ENCODE results near the gene MYEOV. TPM values are rescaled to one million over a fixed set of nuclear protein-coding genes. Genes with fewer than 3 reads are reported as not detected.

MYEOV gene
- total RNA-seq, 2 experiments from 2014 or later: not detected

GRCh38 chr11:69270941-69271340, 23.0 kb upstream of the MYEOV start:
- H3K27me3 Mint-ChIP-seq: peaks cover 2% of the 10 kb centered on the region
- H3K36me3 Mint-ChIP-seq (ENCODE audit: low read depth): no peaks in the 10 kb centered on the region
- ChIA-PET CTCF (no interaction called here), POLR2A (no interaction called here)
- DNase-seq: no peak
- no peaks in the 10 kb centered on the region for H3K4me1 Mint-ChIP-seq
- no peak overlapping the region for H3K4me3 Mint-ChIP-seq
- no peak overlapping the region for H3K27ac Mint-ChIP-seq
- no peaks in the 10 kb centered on the region for H3K9me3 Mint-ChIP-seq

GRCh38 chr11:69272055-69272454, 21.9 kb upstream of the MYEOV start:
- Mint-ChIP-seq H3K4me1 (no peaks in the 10 kb centered on the region), H3K27me3 (peaks cover 2% of the 10 kb centered on the region), H3K4me3 (no peak overlapping the region), H3K27ac (no peak overlapping the region), H3K9me3 (no peaks in the 10 kb centered on the region), H3K36me3 (ENCODE audit: low read depth) (no peaks in the 10 kb centered on the region)
- POLR2A ChIA-PET: no interaction called here
- no peak for DNase-seq
- CTCF ChIA-PET: no interaction called here

GRCh38 chr11:69272831-69273485, 21.0 kb upstream of the MYEOV start:
- H3K4me3 Mint-ChIP-seq: no peak overlapping the region
- H3K27ac Mint-ChIP-seq: no peak overlapping the region
- no peaks in the 10 kb centered on the region for H3K36me3 Mint-ChIP-seq (ENCODE audit: low read depth)
- CTCF ChIA-PET: no interaction called here
- no peaks in the 10 kb centered on the region for H3K4me1 Mint-ChIP-seq
- H3K9me3 Mint-ChIP-seq: no peaks in the 10 kb centered on the region
- no peak for DNase-seq
- peaks cover 2% of the 10 kb centered on the region for H3K27me3 Mint-ChIP-seq
- POLR2A ChIA-PET: no interaction called here

- Mint-ChIP-seq H3K4me1 (no peaks in the 10 kb centered on the region), H3K9me3 (no peaks in the 10 kb centered on the region), H3K27ac (no peak overlapping the region), H3K36me3 (ENCODE audit: low read depth) (no peaks in the 10 kb centered on the region), H3K4me3 (no peak overlapping the region), H3K27me3 (peaks cover 2% of the 10 kb centered on the region)
- ChIA-PET POLR2A (no interaction called here), CTCF (no interaction called here)
- no peak for DNase-seq
Measured at GRCh38 chr11:69273571-69273970, 20.4 kb upstream of the MYEOV start.

- H3K36me3 Mint-ChIP-seq (ENCODE audit: low read depth): no peaks in the 10 kb centered on the region
- no peaks in the 10 kb centered on the region for H3K4me1 Mint-ChIP-seq
- H3K4me3 Mint-ChIP-seq: no peak overlapping the region
- H3K27ac Mint-ChIP-seq: no peak overlapping the region
- DNase-seq: no peak
- ChIA-PET POLR2A (no interaction called here), CTCF (no interaction called here)
- H3K9me3 Mint-ChIP-seq: no peaks in the 10 kb centered on the region
- peaks cover 2% of the 10 kb centered on the region for H3K27me3 Mint-ChIP-seq
Measured at GRCh38 chr11:69274531-69275016, 19.4 kb upstream of the MYEOV start.

GRCh38 chr11:69275178-69275577, 18.8 kb upstream of the MYEOV start:
- H3K27ac Mint-ChIP-seq: no peak overlapping the region
- no peaks in the 10 kb centered on the region for H3K9me3 Mint-ChIP-seq
- H3K4me3 Mint-ChIP-seq: no peak overlapping the region
- ChIA-PET POLR2A (no interaction called here), CTCF (no interaction called here)
- H3K4me1 Mint-ChIP-seq: no peaks in the 10 kb centered on the region
- H3K36me3 Mint-ChIP-seq (ENCODE audit: low read depth): no peaks in the 10 kb centered on the region
- no peak for DNase-seq
- H3K27me3 Mint-ChIP-seq: peaks cover 2% of the 10 kb centered on the region

GRCh38 chr11:69276165-69276564, 17.8 kb upstream of the MYEOV start:
- H3K4me3 Mint-ChIP-seq: no peak overlapping the region
- ChIA-PET POLR2A (no interaction called here), CTCF (no interaction called here)
- no peaks in the 10 kb centered on the region for H3K9me3 Mint-ChIP-seq
- H3K27ac Mint-ChIP-seq: no peak overlapping the region
- H3K4me1 Mint-ChIP-seq: no peaks in the 10 kb centered on the region
- peaks cover 2% of the 10 kb centered on the region for H3K27me3 Mint-ChIP-seq
- H3K36me3 Mint-ChIP-seq (ENCODE audit: low read depth): no peaks in the 10 kb centered on the region
- no peak for DNase-seq

GRCh38 chr11:69277074-69277809, 16.7 kb upstream of the MYEOV start:
- Mint-ChIP-seq H3K27me3 (peaks cover 2% of the 10 kb centered on the region), H3K9me3 (no peaks in the 10 kb centered on the region), H3K4me1 (no peaks in the 10 kb centered on the region), H3K4me3 (no peak overlapping the region), H3K36me3 (ENCODE audit: low read depth) (no peaks in the 10 kb centered on the region), H3K27ac (no peak overlapping the region)
- DNase-seq: no peak
- CTCF ChIA-PET: no interaction called here
- POLR2A ChIA-PET: no interaction called here

GRCh38 chr11:69278091-69278867, 15.7 kb upstream of the MYEOV start:
- Mint-ChIP-seq H3K36me3 (ENCODE audit: low read depth) (no peaks in the 10 kb centered on the region), H3K9me3 (no peaks in the 10 kb centered on the region), H3K27me3 (peaks cover 3% of the 10 kb centered on the region), H3K4me1 (no peaks in the 10 kb centered on the region), H3K27ac (no peak overlapping the region), H3K4me3 (no peak overlapping the region)
- no peak for DNase-seq
- ChIA-PET POLR2A (no interaction called here), CTCF (no interaction called here)

GRCh38 chr11:69280451-69280850, 13.5 kb upstream of the MYEOV start:
- H3K36me3 Mint-ChIP-seq (ENCODE audit: low read depth): no peaks in the 10 kb centered on the region
- H3K4me3 Mint-ChIP-seq: no peak overlapping the region
- H3K9me3 Mint-ChIP-seq: no peaks in the 10 kb centered on the region
- no peak for DNase-seq
- H3K4me1 Mint-ChIP-seq: no peaks in the 10 kb centered on the region
- ChIA-PET POLR2A (no interaction called here), CTCF (no interaction called here)
- H3K27ac Mint-ChIP-seq: no peak overlapping the region
- H3K27me3 Mint-ChIP-seq: peaks cover 5% of the 10 kb centered on the region

GRCh38 chr11:69280994-69281393, 13.0 kb upstream of the MYEOV start:
- ChIA-PET CTCF (no interaction called here), POLR2A (no interaction called here)
- DNase-seq: no peak
- H3K4me1 Mint-ChIP-seq: no peaks in the 10 kb centered on the region
- H3K36me3 Mint-ChIP-seq (ENCODE audit: low read depth): no peaks in the 10 kb centered on the region
- no peaks in the 10 kb centered on the region for H3K9me3 Mint-ChIP-seq
- no peak overlapping the region for H3K27ac Mint-ChIP-seq
- peaks cover 2% of the 10 kb centered on the region for H3K27me3 Mint-ChIP-seq
- H3K4me3 Mint-ChIP-seq: no peak overlapping the region

GRCh38 chr11:69283446-69283845, 10.5 kb upstream of the MYEOV start:
- no peaks in the 10 kb centered on the region for H3K36me3 Mint-ChIP-seq (ENCODE audit: low read depth)
- no peaks in the 10 kb centered on the region for H3K9me3 Mint-ChIP-seq
- no peak overlapping the region for H3K4me3 Mint-ChIP-seq
- DNase-seq: no peak
- H3K4me1 Mint-ChIP-seq: no peaks in the 10 kb centered on the region
- POLR2A ChIA-PET: no interaction called here
- CTCF ChIA-PET: no interaction called here
- no peak overlapping the region for H3K27ac Mint-ChIP-seq
- H3K27me3 Mint-ChIP-seq: peaks cover 2% of the 10 kb centered on the region

GRCh38 chr11:69284081-69284511, 9.9 kb upstream of the MYEOV start:
- ChIA-PET POLR2A (no interaction called here), CTCF (no interaction called here)
- DNase-seq: no peak
- H3K9me3 Mint-ChIP-seq: no peaks in the 10 kb centered on the region
- no peak overlapping the region for H3K27ac Mint-ChIP-seq
- H3K4me1 Mint-ChIP-seq: no peaks in the 10 kb centered on the region
- H3K4me3 Mint-ChIP-seq: no peak overlapping the region
- H3K36me3 Mint-ChIP-seq (ENCODE audit: low read depth): no peaks in the 10 kb centered on the region
- H3K27me3 Mint-ChIP-seq: peaks cover 2% of the 10 kb centered on the region

- H3K27ac Mint-ChIP-seq: no peak overlapping the region
- no peak overlapping the region for H3K4me3 Mint-ChIP-seq
- H3K4me1 Mint-ChIP-seq: no peaks in the 10 kb centered on the region
- ChIA-PET POLR2A (no interaction called here), CTCF (no interaction called here)
- DNase-seq: no peak
- H3K27me3 Mint-ChIP-seq: peaks cover 2% of the 10 kb centered on the region
- no peaks in the 10 kb centered on the region for H3K36me3 Mint-ChIP-seq (ENCODE audit: low read depth)
- no peaks in the 10 kb centered on the region for H3K9me3 Mint-ChIP-seq
Measured at GRCh38 chr11:69285091-69285490, 8.9 kb upstream of the MYEOV start.

Measured in activated CD4-positive, alpha-beta memory T cell treated with anti-CD3 and anti-CD28 coated beads, Interleukin-2, amount 10 ng/mL, durations not matched to agents 7 days and 5 days (primary cell).